HEK293 (cell line): ENCODE data around the gene PNRC1.

Source experiments
- CTCF ChIA-PET: fragments of 350-600 bp; formaldehyde crosslinking; extraction: SDS; loops from one replicate; lab custom pipeline; 2021; ENCODE audit warnings: antibody characterized with exemption; lab: Yijun Ruan, JAX
- POLR2A ChIA-PET: fragments of 300-600 bp; formaldehyde crosslinking; extraction: SDS; loops from one replicate; lab custom pipeline; 2020; ENCODE audit warnings: antibody characterized with exemption, inconsistent platforms; lab: Yijun Ruan, JAX
- H3K27ac ChIP-seq: fragments of 200-500 bp; sonication (Bioruptor generic); 2 replicates; pipeline ENCODE4 v1.5.1; 2014; ENCODE audit warnings: low read depth, low read length, control low read depth, inconsistent platforms; ENCODE audit errors: extremely low read depth
- H3K36me3 ChIP-seq, 2 experiments: fragments of 200-500 bp in 1 of 2; sonication (Bioruptor generic) in 1 of 2; 1 replicate in 1 of 2; 2 replicates in 1 of 2; pipeline ENCODE4 v1.5.1; 2014 to 2017; ENCODE audit warnings: inconsistent platforms in 2 of 2, low read length in 2 of 2; ENCODE audit not compliant: control insufficient read depth in 2 of 2, insufficient read depth in 1 of 2
- H3K4me1 ChIP-seq: fragments of 200-500 bp; sonication (Bioruptor generic); 2 replicates; pipeline ENCODE4 v1.5.1; 2014; ENCODE audit warnings: mild to moderate bottlenecking, low read length, inconsistent platforms; ENCODE audit not compliant: control insufficient read depth, insufficient read depth
- H3K4me3 ChIP-seq: 2 replicates; pipeline ENCODE4 v1.5.1; 2011; ENCODE audit warnings: low read depth, mild to moderate bottlenecking, control low read depth, low read length, moderate library complexity
- H3K9me3 ChIP-seq: fragments of 200-500 bp; sonication (Bioruptor generic); 2 replicates; pipeline ENCODE4 v1.5.1; 2014; ENCODE audit warnings: low read depth, low read length, inconsistent platforms; ENCODE audit not compliant: control insufficient read depth, insufficient read depth
- BCL11A ChIP-seq: fragments of 450-650 bp; formaldehyde crosslinking; IDR thresholded peaks from 2 replicates; pipeline ENCODE4 v1.5.1; 2016; ENCODE audit warnings: low read depth, missing biosample characterization, missing genetic modification characterization
- EGR2 ChIP-seq: fragments of 450-650 bp; formaldehyde crosslinking; IDR thresholded peaks from 2 replicates; pipeline ENCODE4 v1.5.1; 2016; ENCODE audit warnings: low read depth, missing biosample characterization, missing genetic modification characterization
- GLI2 ChIP-seq: fragments of 450-650 bp; formaldehyde crosslinking; IDR thresholded peaks from 2 replicates; pipeline ENCODE4; 2017; ENCODE audit warnings: missing biosample characterization, missing genetic modification characterization, low read depth, borderline replicate concordance
- GLIS1 ChIP-seq: fragments of 450-650 bp; formaldehyde crosslinking; IDR thresholded peaks from 2 replicates; pipeline ENCODE4 v1.5.1; 2016; ENCODE audit warnings: missing biosample characterization, missing genetic modification characterization
- GLIS2 ChIP-seq: fragments of 450-650 bp; formaldehyde crosslinking; IDR thresholded peaks from 2 replicates; pipeline ENCODE4 v1.5.1; 2016; ENCODE audit warnings: missing biosample characterization, missing genetic modification characterization
- HOXC10 ChIP-seq: sonication (generic); formaldehyde crosslinking; IDR thresholded peaks from 2 replicates; pipeline ENCODE4 v1.8.1; 2023; ENCODE audit warnings: mild to moderate bottlenecking, missing genetic modification reagents
- KLF7 ChIP-seq: fragments of 450-650 bp; formaldehyde crosslinking; IDR thresholded peaks from 2 replicates; pipeline ENCODE4 v1.5.1; 2016; ENCODE audit warnings: missing biosample characterization, missing genetic modification characterization, borderline replicate concordance
- MEIS1 ChIP-seq: sonication (generic); formaldehyde crosslinking; IDR thresholded peaks from 2 replicates; pipeline ENCODE4 v1.8.1; 2022; ENCODE audit warnings: missing genetic modification reagents, mild to moderate bottlenecking, borderline replicate concordance
- PRDM1 ChIP-seq: fragments of 450-650 bp; formaldehyde crosslinking; IDR thresholded peaks from 2 replicates; pipeline ENCODE4; 2016; ENCODE audit warnings: missing biosample characterization, missing genetic modification characterization
- SALL2 ChIP-seq: fragments of 450-650 bp; formaldehyde crosslinking; IDR thresholded peaks from 2 replicates; pipeline ENCODE4 v1.5.0; 2017; ENCODE audit warnings: missing biosample characterization, mild to moderate bottlenecking, missing genetic modification characterization, borderline replicate concordance
- SCRT2 ChIP-seq: fragments of 450-650 bp; formaldehyde crosslinking; IDR thresholded peaks from 2 replicates; pipeline ENCODE4 v1.5.1; 2016; ENCODE audit warnings: missing biosample characterization, missing genetic modification characterization
- SP7 ChIP-seq: fragments of 450-650 bp; formaldehyde crosslinking; IDR thresholded peaks from 2 replicates; pipeline ENCODE4 v1.5.1; 2016; ENCODE audit warnings: missing biosample characterization, missing genetic modification characterization
- WT1 ChIP-seq: fragments of 450-650 bp; formaldehyde crosslinking; IDR thresholded peaks from 2 replicates; pipeline ENCODE4 v1.5.1; 2016; ENCODE audit warnings: missing biosample characterization, missing genetic modification characterization
- ZBTB17 ChIP-seq: fragments of 450-650 bp; formaldehyde crosslinking; IDR thresholded peaks from 2 replicates; pipeline ENCODE4 v1.5.1; 2016; ENCODE audit warnings: missing biosample characterization, missing genetic modification characterization
- ZBTB21 ChIP-seq: fragments of 450-650 bp; formaldehyde crosslinking; IDR thresholded peaks from 2 replicates; pipeline ENCODE4 v1.5.1; 2017; ENCODE audit warnings: missing biosample characterization, missing genetic modification characterization
- ZBTB48 ChIP-seq: fragments of 450-650 bp; formaldehyde crosslinking; IDR thresholded peaks from 2 replicates; pipeline ENCODE4 v1.5.1; 2016; ENCODE audit warnings: missing biosample characterization, missing genetic modification characterization
- ZBTB8A ChIP-seq: fragments of 450-650 bp; formaldehyde crosslinking; IDR thresholded peaks from 2 replicates; pipeline ENCODE4 v1.5.1; 2016; ENCODE audit warnings: missing biosample characterization, missing genetic modification characterization
- ZFP69B ChIP-seq: fragments of 450-650 bp; formaldehyde crosslinking; IDR thresholded peaks from 2 replicates; pipeline ENCODE4 v1.5.1; 2016; ENCODE audit warnings: missing biosample characterization, missing genetic modification characterization
- ZNF114 ChIP-seq: fragments of 450-650 bp; formaldehyde crosslinking; IDR thresholded peaks from 2 replicates; pipeline ENCODE4 v1.5.0; 2017; ENCODE audit warnings: missing biosample characterization, missing genetic modification characterization
- ZNF146 ChIP-seq: fragments of 450-650 bp; formaldehyde crosslinking; IDR thresholded peaks from 2 replicates; pipeline ENCODE4 v1.5.1; 2016; ENCODE audit warnings: missing biosample characterization, missing genetic modification characterization
- ZNF157 ChIP-seq: fragments of 450-650 bp; formaldehyde crosslinking; IDR thresholded peaks from 2 replicates; pipeline ENCODE4 v1.5.1; 2016; ENCODE audit warnings: missing biosample characterization, missing genetic modification characterization
- ZNF184 ChIP-seq: fragments of 450-650 bp; IDR thresholded peaks from 2 replicates; pipeline ENCODE4 v1.5.1; 2018; ENCODE audit warnings: missing biosample characterization, mild to moderate bottlenecking, missing genetic modification characterization
- ZNF239 ChIP-seq: fragments of 450-650 bp; formaldehyde crosslinking; IDR thresholded peaks from 2 replicates; pipeline ENCODE4 v1.5.1; 2016; ENCODE audit warnings: missing biosample characterization, missing genetic modification characterization
- ZNF335 ChIP-seq: fragments of 450-650 bp; formaldehyde crosslinking; conservative IDR thresholded peaks from 2 replicates; pipeline ENCODE4 v1.5.1; 2016; ENCODE audit warnings: missing biosample characterization, missing genetic modification characterization
- ZNF341 ChIP-seq: fragments of 450-650 bp; formaldehyde crosslinking; IDR thresholded peaks from 2 replicates; pipeline ENCODE4; 2016; ENCODE audit warnings: low read depth, missing biosample characterization, missing genetic modification characterization
- ZNF366 ChIP-seq: fragments of 450-650 bp; formaldehyde crosslinking; conservative IDR thresholded peaks from 2 replicates; pipeline ENCODE4 v1.5.1; 2016; ENCODE audit warnings: missing biosample characterization, missing genetic modification characterization
- ZNF473 ChIP-seq: fragments of 450-650 bp; formaldehyde crosslinking; IDR thresholded peaks from 2 replicates; pipeline ENCODE4 v1.5.1; 2017; ENCODE audit warnings: missing biosample characterization, missing genetic modification characterization
- ZNF549 ChIP-seq: fragments of 450-650 bp; IDR thresholded peaks from 2 replicates; pipeline ENCODE4 v1.5.1; 2018; ENCODE audit warnings: missing biosample characterization, missing genetic modification characterization, mild to moderate bottlenecking, inconsistent platforms, moderate library complexity
- ZNF558 ChIP-seq: fragments of 450-650 bp; formaldehyde crosslinking; IDR thresholded peaks from 2 replicates; pipeline ENCODE4 v1.5.1; 2016; ENCODE audit warnings: missing biosample characterization, missing genetic modification characterization
- ZNF571 ChIP-seq: fragments of 450-650 bp; formaldehyde crosslinking; IDR thresholded peaks from 2 replicates; pipeline ENCODE4 v1.5.0; 2017; ENCODE audit warnings: missing biosample characterization, missing genetic modification characterization
- ZNF837 ChIP-seq: fragments of 450-650 bp; formaldehyde crosslinking; IDR thresholded peaks from 2 replicates; pipeline ENCODE4 v1.5.1; 2016; ENCODE audit warnings: missing biosample characterization, missing genetic modification characterization
- TF ChIP-seq, protein P1 (sequence below): fragments of 450-650 bp; IDR thresholded peaks from 2 replicates; pipeline ENCODE4 v1.5.1; 2018; ENCODE audit warnings: missing biosample characterization, missing genetic modification characterization
- TF ChIP-seq, protein P2 (sequence below): fragments of 450-650 bp; formaldehyde crosslinking; IDR thresholded peaks from 2 replicates; pipeline ENCODE4 v1.5.1; 2016; ENCODE audit warnings: missing biosample characterization, missing genetic modification characterization
- TF ChIP-seq, protein P3 (sequence below): fragments of 450-650 bp; formaldehyde crosslinking; IDR thresholded peaks from 2 replicates; pipeline ENCODE4 v1.5.1; 2016; ENCODE audit warnings: missing biosample characterization, missing genetic modification characterization
- TF ChIP-seq, protein P4 (sequence below): fragments of 450-650 bp; formaldehyde crosslinking; IDR thresholded peaks from 2 replicates; pipeline ENCODE4 v1.5.1; 2016; ENCODE audit warnings: missing biosample characterization, missing genetic modification characterization, low read depth

Gene PNRC1

DNA sequence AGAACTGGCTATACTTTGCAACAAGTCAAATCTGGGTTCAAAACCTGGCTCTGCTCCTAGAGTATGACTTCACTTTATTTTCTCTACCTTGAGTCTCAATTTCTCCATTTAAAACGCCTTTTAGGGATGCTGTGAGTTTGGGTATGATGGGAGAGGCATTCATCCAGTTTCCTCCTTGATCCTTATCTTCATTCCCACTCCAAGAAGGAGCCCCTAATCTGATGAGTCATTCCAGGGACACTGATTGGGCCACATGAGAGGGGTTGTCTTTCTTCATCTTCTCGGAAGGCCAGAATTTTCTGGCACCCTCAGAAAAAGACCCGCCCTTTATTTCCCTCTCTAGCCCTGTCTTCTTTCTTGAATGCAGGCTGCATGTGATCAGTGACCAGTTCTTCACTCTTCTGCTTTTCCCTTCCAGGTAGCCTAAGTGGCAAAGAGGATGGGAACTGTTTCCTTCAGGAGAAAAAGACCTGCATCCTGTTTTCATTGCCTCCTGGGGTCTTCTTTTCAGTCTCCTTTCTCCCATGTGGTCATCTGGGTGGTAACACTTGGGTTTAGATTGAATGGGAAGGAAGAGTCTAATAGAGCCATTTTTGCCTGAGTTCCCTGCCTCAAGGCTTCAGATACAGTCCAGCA lies 32.1 kb upstream of the PNRC1 start:
- H3K9me3 ChIP-seq, result no peaks in the 10 kb centered on the region
- H3K36me3 ChIP-seq, result no peaks in the 10 kb centered on the region
- POLR2A ChIA-PET, result interaction anchor here (1.9 kb wide), 1 partner anchor 32 kb away, joined by 11 read pairs; the partner anchor contains the start of gene PNRC1
- CTCF ChIA-PET, result no interaction called here
- H3K4me1 ChIP-seq, result peaks cover 11% of the 10 kb centered on the region
- no peak overlapping the region for H3K4me3 ChIP-seq
- no peak overlapping the region for H3K27ac ChIP-seq
- TF ChIP-seq SP7 (0 out of 2 replicates have a peak, but pooled peaks have one; percentile 12), ZBTB17 (tag by site-specific recombination) (peak; percentile 85), GLIS1 (peak; percentile 57; the same call in 1 of the 2 replicates), ZNF335 (tag by site-specific recombination) (0 out of 2 replicates have a peak, but pooled peaks have one; percentile 13), ZNF184 (tag by site-specific recombination) (no peak), EGR2 (tag by site-specific recombination) (no peak), ZNF837 (tag by site-specific recombination) (no peak), ZNF239 (no peak), ZNF366 (no peak), BCL11A (tag by site-specific recombination) (no peak), GLIS2 (tag by site-specific recombination) (no peak), ZNF571 (tag by site-specific recombination) (no peak), SCRT2 (tag by site-specific recombination) (0 out of 2 replicates have a peak, but pooled peaks have one; percentile 9), ZFP69B (no peak), MEIS1 (CRISPR knock-in tag) (no peak), ZNF558 (tag by site-specific recombination) (no peak), ZNF146 (no peak), ZBTB21 (tag by site-specific recombination) (no peak), GLI2 (tag by site-specific recombination) (no peak), KLF7 (no peak), HOXC10 (CRISPR knock-in tag) (no peak), PRDM1 (tag by site-specific recombination) (no peak), ZBTB8A (tag by site-specific recombination) (no peak), ZNF473 (tag by site-specific recombination) (no peak), ZNF549 (tag by site-specific recombination) (no peak), ZNF114 (tag by site-specific recombination) (no peak), SALL2 (no peak), ZNF341 (tag by site-specific recombination) (no peak), WT1 (tag by site-specific recombination) (peak; percentile 38; the same call in 1 of the 2 replicates), ZNF157 (tag by site-specific recombination) (no peak), ZBTB48 (tag by site-specific recombination) (0 out of 2 replicates have a peak, but pooled peaks have one; percentile 18)
- TF ChIP-seq, protein P1, sequence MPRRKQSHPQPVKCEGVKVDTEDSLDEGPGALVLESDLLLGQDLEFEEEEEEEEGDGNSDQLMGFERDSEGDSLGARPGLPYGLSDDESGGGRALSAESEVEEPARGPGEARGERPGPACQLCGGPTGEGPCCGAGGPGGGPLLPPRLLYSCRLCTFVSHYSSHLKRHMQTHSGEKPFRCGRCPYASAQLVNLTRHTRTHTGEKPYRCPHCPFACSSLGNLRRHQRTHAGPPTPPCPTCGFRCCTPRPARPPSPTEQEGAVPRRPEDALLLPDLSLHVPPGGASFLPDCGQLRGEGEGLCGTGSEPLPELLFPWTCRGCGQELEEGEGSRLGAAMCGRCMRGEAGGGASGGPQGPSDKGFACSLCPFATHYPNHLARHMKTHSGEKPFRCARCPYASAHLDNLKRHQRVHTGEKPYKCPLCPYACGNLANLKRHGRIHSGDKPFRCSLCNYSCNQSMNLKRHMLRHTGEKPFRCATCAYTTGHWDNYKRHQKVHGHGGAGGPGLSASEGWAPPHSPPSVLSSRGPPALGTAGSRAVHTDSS (tag by site-specific recombination), result no peak
- TF ChIP-seq, protein P2, sequence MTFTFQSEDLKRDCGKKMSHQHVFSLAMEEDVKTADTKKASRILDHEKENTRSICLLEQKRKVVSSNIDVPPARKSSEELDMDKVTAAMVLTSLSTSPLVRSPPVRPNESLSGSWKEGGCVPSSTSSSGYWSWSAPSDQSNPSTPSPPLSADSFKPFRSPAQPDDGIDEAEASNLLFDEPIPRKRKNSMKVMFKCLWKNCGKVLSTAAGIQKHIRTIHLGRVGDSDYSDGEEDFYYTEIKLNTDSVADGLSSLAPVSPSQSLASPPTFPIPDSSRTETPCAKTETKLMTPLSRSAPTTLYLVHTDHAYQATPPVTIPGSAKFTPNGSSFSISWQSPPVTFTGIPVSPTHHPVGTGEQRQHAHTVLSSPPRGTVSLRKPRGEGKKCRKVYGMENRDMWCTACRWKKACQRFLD (tag by site-specific recombination), result no peak
- TF ChIP-seq, protein P3, sequence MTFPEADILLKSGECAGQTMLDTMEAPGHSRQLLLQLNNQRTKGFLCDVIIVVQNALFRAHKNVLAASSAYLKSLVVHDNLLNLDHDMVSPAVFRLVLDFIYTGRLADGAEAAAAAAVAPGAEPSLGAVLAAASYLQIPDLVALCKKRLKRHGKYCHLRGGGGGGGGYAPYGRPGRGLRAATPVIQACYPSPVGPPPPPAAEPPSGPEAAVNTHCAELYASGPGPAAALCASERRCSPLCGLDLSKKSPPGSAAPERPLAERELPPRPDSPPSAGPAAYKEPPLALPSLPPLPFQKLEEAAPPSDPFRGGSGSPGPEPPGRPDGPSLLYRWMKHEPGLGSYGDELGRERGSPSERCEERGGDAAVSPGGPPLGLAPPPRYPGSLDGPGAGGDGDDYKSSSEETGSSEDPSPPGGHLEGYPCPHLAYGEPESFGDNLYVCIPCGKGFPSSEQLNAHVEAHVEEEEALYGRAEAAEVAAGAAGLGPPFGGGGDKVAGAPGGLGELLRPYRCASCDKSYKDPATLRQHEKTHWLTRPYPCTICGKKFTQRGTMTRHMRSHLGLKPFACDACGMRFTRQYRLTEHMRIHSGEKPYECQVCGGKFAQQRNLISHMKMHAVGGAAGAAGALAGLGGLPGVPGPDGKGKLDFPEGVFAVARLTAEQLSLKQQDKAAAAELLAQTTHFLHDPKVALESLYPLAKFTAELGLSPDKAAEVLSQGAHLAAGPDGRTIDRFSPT, result no peak
- TF ChIP-seq, protein P4, sequence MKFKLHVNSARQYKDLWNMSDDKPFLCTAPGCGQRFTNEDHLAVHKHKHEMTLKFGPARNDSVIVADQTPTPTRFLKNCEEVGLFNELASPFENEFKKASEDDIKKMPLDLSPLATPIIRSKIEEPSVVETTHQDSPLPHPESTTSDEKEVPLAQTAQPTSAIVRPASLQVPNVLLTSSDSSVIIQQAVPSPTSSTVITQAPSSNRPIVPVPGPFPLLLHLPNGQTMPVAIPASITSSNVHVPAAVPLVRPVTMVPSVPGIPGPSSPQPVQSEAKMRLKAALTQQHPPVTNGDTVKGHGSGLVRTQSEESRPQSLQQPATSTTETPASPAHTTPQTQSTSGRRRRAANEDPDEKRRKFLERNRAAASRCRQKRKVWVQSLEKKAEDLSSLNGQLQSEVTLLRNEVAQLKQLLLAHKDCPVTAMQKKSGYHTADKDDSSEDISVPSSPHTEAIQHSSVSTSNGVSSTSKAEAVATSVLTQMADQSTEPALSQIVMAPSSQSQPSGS (tag by site-specific recombination), result no peak
